ENCODE data around the gene NUMB.
"Not testable (repeated sequence)": the region's sequence is repeated elsewhere in the genome, so short reads cannot be mapped to it uniquely, and the experiment has no call there.

NUMB gene

DNA sequence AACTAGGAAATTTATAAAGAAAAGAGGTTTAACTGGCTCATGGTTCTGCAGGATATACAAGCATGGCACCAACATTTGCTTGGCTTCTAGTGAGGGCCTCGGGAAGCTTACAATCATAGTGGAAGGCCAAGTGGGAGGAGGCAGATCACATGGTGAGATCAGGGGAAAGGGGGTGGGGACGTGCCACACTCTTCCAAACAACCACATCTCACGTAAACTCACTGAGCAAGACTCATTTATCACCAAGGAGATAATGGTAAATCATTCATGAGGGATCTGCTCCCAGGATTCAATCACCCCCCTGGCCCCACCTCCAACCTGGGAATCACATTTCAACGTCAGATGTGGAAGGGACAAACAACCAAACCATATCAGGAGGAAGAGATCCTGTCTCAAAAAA lies 35.8 kb downstream of the NUMB start:
- no peak for DNase-seq (ENCODE audit: low spot score)

- DNase-seq (ENCODE audit: low spot score), result no peak
Observed at GRCh38 chr14:73418227-73418626, 40.1 kb downstream of the NUMB start.

DNA sequence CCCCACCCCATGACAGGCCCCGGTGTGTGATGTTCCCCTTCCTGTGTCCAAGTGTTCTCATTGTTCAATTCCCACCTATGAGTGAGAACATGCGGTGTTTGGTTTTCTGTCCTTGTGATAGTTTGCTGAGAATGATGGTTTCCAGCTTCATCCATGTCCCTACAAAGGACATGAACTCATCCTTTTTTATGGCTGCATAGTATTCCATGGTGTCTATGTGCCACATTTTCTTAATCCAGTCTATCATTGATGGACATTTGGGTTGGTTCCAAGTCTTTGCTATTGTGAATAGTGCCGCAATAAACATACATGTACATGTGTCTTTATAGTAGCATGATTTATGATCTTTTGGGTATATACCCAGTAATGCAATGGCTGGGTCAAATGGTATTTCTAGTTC lies 52.1 kb downstream of the NUMB start:
- DNase-seq (ENCODE audit: low spot score), result not testable (repeated sequence)

GRCh38 chr14:73403181-73403752 lies 55.1 kb downstream of the NUMB start:
- no peak for DNase-seq (ENCODE audit: low spot score)

- DNase-seq (ENCODE audit: low spot score), result no peak
Observed at GRCh38 chr14:73402579-73402978, 55.8 kb downstream of the NUMB start.

- DNase-seq (ENCODE audit: low spot score), result no peak
Observed at GRCh38 chr14:73397810-73398209, 60.5 kb downstream of the NUMB start.

DNA sequence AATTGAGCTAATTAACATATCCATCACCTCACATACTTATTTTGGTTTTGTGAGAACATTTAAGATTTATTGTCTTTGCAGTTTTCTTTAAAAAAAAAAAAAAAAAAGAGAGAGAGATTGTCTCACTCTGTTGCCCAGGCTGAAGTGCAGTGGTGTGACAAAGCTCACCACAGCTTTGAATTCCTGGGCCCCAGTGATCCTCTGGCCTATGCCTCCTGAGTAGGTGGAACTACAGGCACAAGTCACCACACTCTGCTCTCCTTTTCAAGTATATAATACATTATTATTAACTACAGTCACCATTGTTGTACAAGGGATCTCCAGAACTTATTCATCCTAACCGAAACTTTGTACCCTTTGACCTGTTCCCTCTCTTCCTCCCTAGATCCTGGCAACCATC lies 64.0 kb downstream of the NUMB start:
- no peak for DNase-seq (ENCODE audit: low spot score)

- no peak for DNase-seq (ENCODE audit: low spot score)
Observed at GRCh38 chr14:73393375-73393774, 65.0 kb downstream of the NUMB start.

DNA sequence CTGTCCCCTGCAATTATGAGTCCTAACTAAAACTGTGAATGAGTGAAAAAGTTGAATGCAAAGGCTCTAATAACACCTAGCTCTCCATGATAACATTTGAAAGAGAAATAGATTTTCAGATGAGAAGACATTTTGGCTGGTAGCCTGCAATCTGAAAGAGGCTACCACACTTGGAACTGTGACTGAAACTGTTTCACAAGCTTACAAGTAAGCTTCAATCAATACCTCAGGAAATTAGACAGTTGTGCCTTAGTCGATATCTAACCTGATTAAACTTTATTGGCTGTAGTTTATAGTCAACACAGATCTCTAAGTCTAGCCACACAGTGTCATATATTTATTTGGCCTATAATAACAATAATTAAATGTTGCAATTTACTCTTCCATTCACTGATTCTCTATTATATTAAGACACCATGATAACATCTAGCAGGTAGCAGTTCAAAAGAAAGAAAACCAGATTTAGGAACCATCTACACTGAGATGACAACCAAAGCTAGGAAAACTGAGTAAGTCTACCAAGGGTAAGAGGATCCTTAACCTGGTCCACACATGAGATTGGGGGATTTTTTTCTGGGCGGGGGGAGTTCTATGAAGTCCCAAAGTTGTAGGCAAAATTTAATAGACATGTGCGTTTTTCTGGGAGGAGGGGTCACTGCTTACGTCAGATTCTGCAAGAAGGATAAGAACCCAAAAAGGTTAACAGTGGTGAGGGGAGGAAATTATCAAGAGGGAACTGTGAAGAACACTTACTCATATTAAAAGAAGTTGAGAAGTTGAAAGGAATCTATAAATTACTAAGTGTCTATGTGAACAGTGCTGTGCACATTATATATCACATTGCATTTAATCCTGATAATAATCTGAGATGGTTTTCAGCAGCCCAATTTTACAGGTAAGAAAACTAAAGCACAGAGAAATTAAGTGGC lies 65.8 kb downstream of the NUMB start:
- no peak for DNase-seq (ENCODE audit: low spot score)

DNA sequence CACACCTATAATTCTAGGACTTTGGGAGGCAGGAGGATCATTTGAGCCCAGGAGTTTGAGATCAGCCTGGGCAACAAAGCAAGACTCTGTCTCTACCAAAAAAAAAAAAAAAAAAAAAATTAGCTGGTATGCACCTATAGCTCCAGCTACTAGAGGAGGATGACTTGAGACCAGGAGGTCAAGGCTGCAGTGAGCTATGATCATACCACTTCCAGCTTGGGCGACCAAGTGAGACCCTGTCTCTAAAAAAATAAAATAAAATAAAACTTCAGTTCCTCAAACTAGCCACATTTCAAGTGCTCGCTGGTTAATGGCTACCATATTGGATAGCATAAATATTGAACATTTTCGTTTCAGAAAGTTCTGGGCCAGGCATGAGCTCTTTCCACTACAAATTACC lies 70.5 kb downstream of the NUMB start:
- not testable (repeated sequence) for DNase-seq (ENCODE audit: low spot score)

DNA sequence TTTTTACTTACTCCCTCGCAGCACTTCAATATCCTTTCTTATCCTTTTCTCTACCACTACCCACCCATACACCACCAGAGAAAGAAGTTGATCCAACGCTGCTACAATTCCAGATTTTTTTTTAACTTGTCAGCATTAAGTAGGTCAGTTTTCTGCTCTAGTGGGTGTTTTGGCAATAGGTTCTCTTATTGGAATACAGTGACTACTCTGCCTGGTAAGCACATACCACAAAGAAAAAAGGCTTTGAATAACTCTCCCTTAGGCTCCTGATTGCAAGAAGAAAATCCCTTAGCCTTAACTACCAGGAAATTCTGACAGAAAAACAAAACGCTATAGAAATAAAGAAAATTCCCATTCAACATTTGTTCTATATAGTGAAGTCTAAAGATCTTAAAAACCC lies 72.0 kb downstream of the NUMB start:
- peak; percentile 17 for DNase-seq (ENCODE audit: low spot score)

- DNase-seq (ENCODE audit: low spot score), result not testable (repeated sequence)
Observed at GRCh38 chr14:73385021-73385420, 73.3 kb downstream of the NUMB start.

- no peak for DNase-seq (ENCODE audit: low spot score)
Observed at GRCh38 chr14:73383356-73383755, 75.0 kb downstream of the NUMB start.

DNA sequence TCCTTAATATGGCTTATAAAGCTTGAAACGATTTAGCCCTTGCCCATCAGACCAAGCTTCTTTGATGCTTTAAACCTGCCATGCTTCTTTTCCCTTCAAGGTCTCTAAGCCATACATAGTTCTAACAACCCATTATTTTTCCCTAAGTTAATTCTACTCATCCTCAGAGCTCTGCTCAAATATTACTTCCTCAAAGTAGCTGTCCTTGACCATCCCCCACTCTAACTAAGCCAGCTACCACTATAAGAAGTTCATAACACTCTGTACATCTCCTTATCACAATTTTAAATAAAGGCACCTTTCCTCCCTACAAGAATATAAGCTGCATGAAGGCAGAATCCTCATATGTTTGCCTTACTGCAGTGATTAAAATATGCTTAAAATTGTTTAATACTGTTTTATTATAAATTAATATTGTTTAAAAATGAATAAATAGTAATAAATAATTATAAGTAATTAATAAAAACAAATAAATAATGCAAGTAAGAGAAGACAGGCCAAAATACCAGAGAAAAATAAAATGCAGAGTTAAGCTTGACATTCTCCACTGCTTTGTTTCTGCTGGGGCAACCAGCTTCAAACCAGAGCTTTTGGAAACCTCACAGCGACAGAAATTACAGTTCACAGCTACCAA lies 76.8 kb downstream of the NUMB start:
- DNase-seq (ENCODE audit: low spot score), result no peak

GRCh38 chr14:73376585-73376984 lies 81.8 kb downstream of the NUMB start:
- no peak for DNase-seq (ENCODE audit: low spot score)

- no peak for DNase-seq (ENCODE audit: low spot score)
Observed at GRCh38 chr14:73375861-73376260, 82.5 kb downstream of the NUMB start.

DNA sequence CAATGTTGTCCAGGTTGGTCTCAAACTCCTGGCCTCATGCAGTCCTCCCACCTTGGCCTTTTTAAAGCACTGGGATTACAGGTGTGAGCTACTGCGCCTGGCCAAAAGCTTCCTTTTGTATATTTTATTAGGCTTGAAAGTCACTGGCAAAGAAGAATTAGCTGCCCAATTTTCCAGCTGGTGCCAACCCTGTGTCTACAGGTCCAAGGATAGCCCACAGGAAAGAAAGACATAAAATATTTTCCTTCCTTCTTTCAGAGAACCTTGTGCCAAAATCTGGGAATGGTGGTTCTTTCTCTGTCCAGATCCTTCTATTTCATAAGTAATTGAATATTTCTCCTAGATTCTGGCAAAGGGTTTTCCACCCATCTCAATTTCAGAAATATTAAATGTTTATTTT lies 84.1 kb downstream of the NUMB start:
- DNase-seq (ENCODE audit: low spot score), result no peak

- DNase-seq (ENCODE audit: low spot score), result no peak
Observed at GRCh38 chr14:73372529-73372928, 85.8 kb downstream of the NUMB start.

- no peak for DNase-seq (ENCODE audit: low spot score)
Observed at GRCh38 chr14:73370561-73370960, 87.8 kb downstream of the NUMB start.

DNA sequence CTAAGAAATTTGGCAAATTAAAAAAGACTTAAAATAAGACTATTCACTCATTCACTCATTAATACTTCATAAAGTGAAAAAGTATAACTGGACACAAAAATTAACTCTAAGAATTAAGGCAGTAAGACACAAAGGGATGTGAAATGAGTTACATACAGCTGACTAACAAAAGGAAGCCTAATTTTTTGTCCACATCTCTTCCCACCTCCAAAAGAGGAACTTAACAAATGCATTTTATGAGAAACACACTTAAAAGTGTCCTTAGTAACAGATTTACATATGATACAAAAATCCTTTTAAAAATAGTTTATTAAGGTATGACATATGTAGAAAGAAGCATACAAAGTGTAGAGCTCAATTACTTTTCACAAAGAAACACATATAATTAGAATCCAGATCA lies 88.9 kb downstream of the NUMB start:
- no peak for DNase-seq (ENCODE audit: low spot score)

DNA sequence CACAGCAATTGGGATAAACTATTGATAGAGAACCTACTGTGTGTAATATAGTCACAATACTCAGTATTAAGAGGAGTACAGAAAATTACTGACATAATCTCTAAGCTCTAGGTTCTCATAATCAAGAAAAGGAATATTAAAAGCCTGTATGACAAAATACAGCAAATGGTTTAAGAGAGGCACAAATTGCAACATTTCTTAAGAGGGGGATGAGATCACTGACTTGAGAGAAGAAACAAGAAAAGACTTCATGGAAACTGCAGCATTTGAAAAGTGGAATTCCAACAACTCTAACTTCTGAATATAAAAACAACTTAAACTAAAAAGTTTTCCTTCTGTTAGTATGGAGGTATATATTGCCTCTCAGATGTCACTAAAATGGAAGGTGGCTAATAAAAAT lies 89.7 kb downstream of the NUMB start:
- no peak for DNase-seq (ENCODE audit: low spot score)

GRCh38 chr14:73365727-73366126 lies 92.6 kb downstream of the NUMB start:
- no peak for DNase-seq (ENCODE audit: low spot score)

DNA sequence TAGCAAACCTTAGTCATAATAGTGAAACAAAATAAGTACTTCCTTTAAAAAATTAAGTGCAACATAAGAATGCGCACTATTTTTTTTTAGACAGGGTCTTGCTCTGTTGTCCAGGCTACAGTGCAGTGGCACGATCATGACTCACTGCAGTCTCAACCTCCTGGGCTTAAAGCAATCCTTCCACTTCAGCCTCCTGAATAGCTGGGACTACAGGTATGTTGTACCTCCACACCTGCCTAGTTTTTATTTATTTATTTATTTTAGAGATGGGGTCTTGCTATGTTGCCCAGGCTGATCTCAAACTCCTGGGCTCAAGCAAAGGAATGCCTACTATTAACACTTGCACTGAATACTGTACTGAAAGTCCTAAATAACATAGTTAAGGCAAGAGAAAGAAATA lies 93.8 kb downstream of the NUMB start:
- no peak for DNase-seq (ENCODE audit: low spot score)

Data from globus pallidus (tissue), 1 donor.